Measurements from ENCODE around the gene THPO. TPM values are rescaled to one million over a fixed set of nuclear protein-coding genes. Genes with fewer than 3 reads are reported as not detected.
"Not testable (repeated sequence)": the region's sequence is repeated elsewhere in the genome, so short reads cannot be mapped to it uniquely, and the experiment has no call there.

Gene THPO
- total RNA-seq, 2 donors from 2014 or later: 0.17 TPM; not detected in 1

GRCh38 chr3:184343200-184343876 is 34.7 kb downstream of the THPO start:
- H3K4me3 ChIP-seq: no peak overlapping the region
- no peak for DNase-seq
- no peak overlapping the region for H3K27ac ChIP-seq
- TF ChIP-seq CTCF (IDR thresholded peaks at IDR 0.05): no peak
- no peaks in the 10 kb centered on the region for H3K9me3 ChIP-seq
- peaks cover 5% of the 10 kb centered on the region for H3K4me1 ChIP-seq
- H3K27me3 ChIP-seq: no peaks in the 10 kb centered on the region
- no peak overlapping the region for H3K9ac ChIP-seq (ENCODE audit: low read depth in 2 of 2, low read length in 2 of 2)
- no peaks in the 10 kb centered on the region for H3K36me3 ChIP-seq
- intact Hi-C loops (cut with DNase I): no loop called here

GRCh38 chr3:184341925-184342324 is 36.1 kb downstream of the THPO start:
- Histone ChIP-seq H3K27ac (no peak overlapping the region), H3K36me3 (no peaks in the 10 kb centered on the region), H3K9me3 (no peaks in the 10 kb centered on the region), H3K27me3 (no peaks in the 10 kb centered on the region), H3K4me1 (peaks cover 5% of the 10 kb centered on the region), H3K9ac (ENCODE audit: low read depth in 2 of 2, low read length in 2 of 2) (no peak overlapping the region), H3K4me3 (no peak overlapping the region)
- no peak for TF ChIP-seq CTCF (IDR thresholded peaks at IDR 0.05)
- DNase-seq: no peak
- intact Hi-C loops (cut with DNase I): no loop called here

- H3K4me3 ChIP-seq; H3K9ac ChIP-seq (ENCODE audit: low read depth in 2 of 2, low read length in 2 of 2); intact Hi-C loops (cut with DNase I); H3K27me3 ChIP-seq; H3K36me3 ChIP-seq; DNase-seq; H3K9me3 ChIP-seq; H3K4me1 ChIP-seq; H3K27ac ChIP-seq: not testable (repeated sequence)
Measured at GRCh38 chr3:184339451-184340135, 38.4 kb downstream of the THPO start.

- no peak for DNase-seq
- TF ChIP-seq CTCF (IDR thresholded peaks at IDR 0.05): no peak
- Histone ChIP-seq H3K9ac (ENCODE audit: low read depth in 2 of 2, low read length in 2 of 2) (no peak overlapping the region), H3K9me3 (no peaks in the 10 kb centered on the region), H3K36me3 (peaks cover 6% of the 10 kb centered on the region), H3K4me1 (no peaks in the 10 kb centered on the region), H3K27me3 (no peaks in the 10 kb centered on the region), H3K27ac (peak overlapping the region; percentile 78), H3K4me3 (no peak overlapping the region)
- intact Hi-C loops (cut with DNase I): no loop called here
Measured at GRCh38 chr3:184339001-184339400, 39.0 kb downstream of the THPO start.

GRCh38 chr3:184338511-184338945 is 39.5 kb downstream of the THPO start:
- peaks cover 6% of the 10 kb centered on the region for H3K36me3 ChIP-seq

More at GRCh38 chr3:184338511-184338945, 39.5 kb downstream of the THPO start:
- no peak overlapping the region for H3K4me3 ChIP-seq
- H3K9ac ChIP-seq (ENCODE audit: low read depth in 2 of 2, low read length in 2 of 2): peak overlapping the region in 1 of 2 donors; percentile 45
- intact Hi-C loops (cut with DNase I): no loop called here
- H3K27ac ChIP-seq: peak overlapping the region; percentile 78
- no peaks in the 10 kb centered on the region for H3K9me3 ChIP-seq
- TF ChIP-seq CTCF (IDR thresholded peaks at IDR 0.05): no peak
- no peak for DNase-seq
- H3K4me1 ChIP-seq: no peaks in the 10 kb centered on the region
- H3K27me3 ChIP-seq: no peaks in the 10 kb centered on the region

All from colonic mucosa (tissue), 4 donors.